MG63 (cell line): Measurements from ENCODE around the gene GLIS2. TPM values are rescaled to one million over a fixed set of nuclear protein-coding genes. Genes with fewer than 3 reads are reported as not detected.

Source experiments
- DNase-seq: peaks from one replicate; pipeline ENCODE4 v3.0.0-alpha.2; 2020
- H3K27me3 ChIP-seq: fragments of 250-450 bp; sonication (Bioruptor Pico); 2 replicates; pipeline ENCODE4 v1.5.1; 2020; ENCODE audit warnings: mild to moderate bottlenecking, moderate library complexity
- H3K36me3 ChIP-seq: fragments of 250-450 bp; sonication (Bioruptor Pico); 2 replicates; pipeline ENCODE4 v1.5.1; 2020; ENCODE audit warnings: mild to moderate bottlenecking, moderate library complexity
- H3K4me3 ChIP-seq: fragments of 250-450 bp; sonication (Bioruptor Pico); 2 replicates; pipeline ENCODE4 v1.5.1; 2020; ENCODE audit warnings: mild to moderate bottlenecking, moderate library complexity
- H3K9me3 ChIP-seq: fragments of 250-450 bp; sonication (Bioruptor Pico); 2 replicates; pipeline ENCODE4 v1.5.1; 2020; ENCODE audit warnings: mild to moderate bottlenecking, moderate library complexity
- total RNA-seq: library from RNA; depleted of rRNA; stranded (reverse); fragments of >200 nt; shearing (Covaris generic); gene quantifications from 2 replicates; pipeline ENCODE4 v1.2.3, GENCODE V29; 2014; ENCODE audit warnings: low replicate concordance; rRNA removed

GLIS2 gene
- total RNA-seq, 1 experiment from 2014 or later = 2.1 TPM

- H3K27me3 ChIP-seq = no peaks in the 10 kb centered on the region
- no peak for DNase-seq
- no peaks in the 10 kb centered on the region for H3K9me3 ChIP-seq
- H3K4me3 ChIP-seq = no peak overlapping the region
- peaks cover 42% of the 10 kb centered on the region for H3K36me3 ChIP-seq
Observed at GRCh38 chr16:4386951-4387565, 71.2 kb downstream of the GLIS2 start.

DNA sequence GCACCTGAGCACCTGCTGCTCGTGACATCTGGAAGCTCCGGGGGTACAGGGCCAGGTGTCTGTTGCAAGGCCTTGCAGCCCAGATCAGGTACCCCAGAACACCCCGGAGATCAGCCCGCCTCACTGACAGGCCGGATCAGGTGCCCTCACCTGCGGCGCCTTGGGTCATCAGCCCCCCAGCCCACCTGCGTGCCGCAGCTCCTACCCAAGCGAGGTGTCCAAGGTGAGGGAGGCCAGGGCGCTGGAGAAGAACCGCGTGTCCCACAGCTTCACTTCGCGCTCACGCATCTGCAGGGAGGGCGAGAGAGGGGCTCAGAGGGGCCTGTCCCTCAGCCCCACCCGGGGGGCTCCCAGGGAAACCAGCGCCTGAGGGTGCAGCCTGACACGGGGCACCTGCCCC, 71.9 kb downstream of the GLIS2 start:
- peaks cover 36% of the 10 kb centered on the region for H3K36me3 ChIP-seq
- H3K27me3 ChIP-seq = no peaks in the 10 kb centered on the region
- no peak for DNase-seq
- no peaks in the 10 kb centered on the region for H3K9me3 ChIP-seq
- H3K4me3 ChIP-seq = no peak overlapping the region

- no peak for DNase-seq
- Histone ChIP-seq H3K36me3 (peaks cover 36% of the 10 kb centered on the region), H3K27me3 (no peaks in the 10 kb centered on the region), H3K4me3 (no peak overlapping the region), H3K9me3 (no peaks in the 10 kb centered on the region)
Observed at GRCh38 chr16:4388271-4389021, 72.6 kb downstream of the GLIS2 start.

Other genes starting within 250 kb of the GLIS2 start
- gene ADCY9, start 199.6 kb upstream of the GLIS2 start, total RNA-seq = 12.4 and 18.4 TPM in 2 replicates
- 0.03 TPM in 1 of 2 replicates, not detected in the other for gene SRL, start 74.0 kb upstream of the GLIS2 start, total RNA-seq
- gene TFAP4, start 43.0 kb upstream of the GLIS2 start, total RNA-seq = 28.5 and 42.2 TPM in 2 replicates
- gene PAM16, start 35.3 kb downstream of the GLIS2 start, total RNA-seq = 84.1 and 105 TPM in 2 replicates
- 55.7 and 68.7 TPM in 2 replicates for gene VASN, start 55.8 kb downstream of the GLIS2 start, total RNA-seq
- gene CORO7, start 100.5 kb downstream of the GLIS2 start, total RNA-seq = 7.5 and 9.2 TPM in 2 replicates
- 125 and 127 TPM in 2 replicates for gene DNAJA3, start 109.8 kb downstream of the GLIS2 start, total RNA-seq
- gene NMRAL1, start 158.6 kb downstream of the GLIS2 start, total RNA-seq = 19.6 and 47.3 TPM in 2 replicates
- 62.7 and 107 TPM in 2 replicates for gene HMOX2, start 160.3 kb downstream of the GLIS2 start, total RNA-seq
- 4.0 and 8.8 TPM in 2 replicates for gene CDIP1, start 222.7 kb downstream of the GLIS2 start, total RNA-seq
- not detected in 2 replicates for gene C16orf96, start 240.3 kb downstream of the GLIS2 start, total RNA-seq